ENCODE results near the gene SPSB4. TPM values are rescaled to one million over a fixed set of nuclear protein-coding genes. Genes with fewer than 3 reads are reported as not detected.

Gene SPSB4
- total RNA-seq, 1 donor = not detected

DNA sequence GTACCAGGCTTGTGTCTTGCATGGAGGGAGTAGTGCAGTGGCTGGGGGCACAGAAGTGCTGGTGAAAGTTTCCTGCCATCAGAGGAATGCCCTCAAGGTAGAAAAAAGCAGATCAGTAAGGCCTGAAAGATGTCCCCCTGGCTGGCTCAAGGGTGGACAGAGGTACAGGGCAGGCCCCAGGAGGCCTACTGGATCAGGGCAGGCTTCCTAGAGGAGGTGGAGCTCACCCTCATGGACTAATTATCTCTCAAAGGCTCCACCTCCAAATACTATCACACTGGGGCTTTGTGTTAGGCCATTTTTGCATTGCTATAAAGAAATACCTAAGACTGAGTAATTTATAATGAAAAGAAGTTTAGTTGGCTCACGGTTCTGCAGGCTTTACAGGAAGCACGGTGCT lies 7.8 kb downstream of the SPSB4 start:
- H3K4me3 ChIP-seq (ENCODE audit: insufficient read depth, low read length) = no peak overlapping the region
- no peaks in the 10 kb centered on the region for H3K36me3 ChIP-seq (ENCODE audit: insufficient read depth, low read length)
- H2AFZ ChIP-seq (ENCODE audit: low read length) = no peak overlapping the region
- TF ChIP-seq, protein P1, sequence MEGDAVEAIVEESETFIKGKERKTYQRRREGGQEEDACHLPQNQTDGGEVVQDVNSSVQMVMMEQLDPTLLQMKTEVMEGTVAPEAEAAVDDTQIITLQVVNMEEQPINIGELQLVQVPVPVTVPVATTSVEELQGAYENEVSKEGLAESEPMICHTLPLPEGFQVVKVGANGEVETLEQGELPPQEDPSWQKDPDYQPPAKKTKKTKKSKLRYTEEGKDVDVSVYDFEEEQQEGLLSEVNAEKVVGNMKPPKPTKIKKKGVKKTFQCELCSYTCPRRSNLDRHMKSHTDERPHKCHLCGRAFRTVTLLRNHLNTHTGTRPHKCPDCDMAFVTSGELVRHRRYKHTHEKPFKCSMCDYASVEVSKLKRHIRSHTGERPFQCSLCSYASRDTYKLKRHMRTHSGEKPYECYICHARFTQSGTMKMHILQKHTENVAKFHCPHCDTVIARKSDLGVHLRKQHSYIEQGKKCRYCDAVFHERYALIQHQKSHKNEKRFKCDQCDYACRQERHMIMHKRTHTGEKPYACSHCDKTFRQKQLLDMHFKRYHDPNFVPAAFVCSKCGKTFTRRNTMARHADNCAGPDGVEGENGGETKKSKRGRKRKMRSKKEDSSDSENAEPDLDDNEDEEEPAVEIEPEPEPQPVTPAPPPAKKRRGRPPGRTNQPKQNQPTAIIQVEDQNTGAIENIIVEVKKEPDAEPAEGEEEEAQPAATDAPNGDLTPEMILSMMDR (IDR thresholded peaks at IDR 0.05; ENCODE audit: extremely low read depth, low read depth, low read length) = no peak
- no peak overlapping the region for H3K4me2 ChIP-seq (ENCODE audit: insufficient read depth, low read length)
- H3K79me2 ChIP-seq (ENCODE audit: insufficient read depth, low read length) = no peaks in the 10 kb centered on the region
- DNase-seq (ENCODE audit: insufficient read length, low spot score, missing footprints) = peak; percentile 77
- peaks cover 17% of the 10 kb centered on the region for H3K27me3 ChIP-seq (ENCODE audit: insufficient read depth, low read length)
- no peaks in the 10 kb centered on the region for H3K4me1 ChIP-seq (ENCODE audit: insufficient read depth, low read length)
- no peak overlapping the region for H3K27ac ChIP-seq (ENCODE audit: low read depth, low read length)
- no peaks in the 10 kb centered on the region for H3K9me3 ChIP-seq (ENCODE audit: low read depth, low read length)
- no peaks in the 10 kb centered on the region for H4K20me1 ChIP-seq (ENCODE audit: insufficient read depth, low read length)

- Histone ChIP-seq H2AFZ (ENCODE audit: low read length) (no peak overlapping the region), H3K27ac (ENCODE audit: low read depth, low read length) (no peak overlapping the region), H3K27me3 (ENCODE audit: insufficient read depth, low read length) (peaks cover 16% of the 10 kb centered on the region), H3K79me2 (ENCODE audit: insufficient read depth, low read length) (no peaks in the 10 kb centered on the region), H3K4me1 (ENCODE audit: insufficient read depth, low read length) (no peaks in the 10 kb centered on the region), H3K36me3 (ENCODE audit: insufficient read depth, low read length) (no peaks in the 10 kb centered on the region), H4K20me1 (ENCODE audit: insufficient read depth, low read length) (no peaks in the 10 kb centered on the region), H3K4me3 (ENCODE audit: insufficient read depth, low read length) (no peak overlapping the region), H3K4me2 (ENCODE audit: insufficient read depth, low read length) (no peak overlapping the region), H3K9me3 (ENCODE audit: low read depth, low read length) (no peaks in the 10 kb centered on the region)
- DNase-seq (ENCODE audit: insufficient read length, low spot score, missing footprints) = no peak
- TF ChIP-seq, protein P1 (IDR thresholded peaks at IDR 0.05; ENCODE audit: extremely low read depth, low read depth, low read length) = no peak
Measured at GRCh38 chr3:141059816-141060215, 8.7 kb downstream of the SPSB4 start.

GRCh38 chr3:141060327-141060726 lies 9.2 kb downstream of the SPSB4 start:
- TF ChIP-seq, protein P1 (IDR thresholded peaks at IDR 0.05; ENCODE audit: extremely low read depth, low read depth, low read length) = no peak
- no peak for DNase-seq (ENCODE audit: insufficient read length, low spot score, missing footprints)
- no peak overlapping the region for H3K27ac ChIP-seq (ENCODE audit: low read depth, low read length)
- H3K4me3 ChIP-seq (ENCODE audit: insufficient read depth, low read length) = no peak overlapping the region
- no peaks in the 10 kb centered on the region for H3K36me3 ChIP-seq (ENCODE audit: insufficient read depth, low read length)
- no peaks in the 10 kb centered on the region for H3K79me2 ChIP-seq (ENCODE audit: insufficient read depth, low read length)
- H4K20me1 ChIP-seq (ENCODE audit: insufficient read depth, low read length) = no peaks in the 10 kb centered on the region
- H3K4me1 ChIP-seq (ENCODE audit: insufficient read depth, low read length) = no peaks in the 10 kb centered on the region
- no peak overlapping the region for H3K4me2 ChIP-seq (ENCODE audit: insufficient read depth, low read length)
- H3K9me3 ChIP-seq (ENCODE audit: low read depth, low read length) = no peaks in the 10 kb centered on the region
- H3K27me3 ChIP-seq (ENCODE audit: insufficient read depth, low read length) = peaks cover 21% of the 10 kb centered on the region
- H2AFZ ChIP-seq (ENCODE audit: low read length) = no peak overlapping the region

- H2AFZ ChIP-seq (ENCODE audit: low read length) = no peak overlapping the region
- no peak overlapping the region for H3K4me3 ChIP-seq (ENCODE audit: insufficient read depth, low read length)
- H3K4me1 ChIP-seq (ENCODE audit: insufficient read depth, low read length) = no peaks in the 10 kb centered on the region
- H3K27me3 ChIP-seq (ENCODE audit: insufficient read depth, low read length) = peaks cover 19% of the 10 kb centered on the region
- peak; percentile 26 for DNase-seq (ENCODE audit: insufficient read length, low spot score, missing footprints)
- no peak overlapping the region for H3K4me2 ChIP-seq (ENCODE audit: insufficient read depth, low read length)
- no peaks in the 10 kb centered on the region for H3K9me3 ChIP-seq (ENCODE audit: low read depth, low read length)
- no peak overlapping the region for H3K27ac ChIP-seq (ENCODE audit: low read depth, low read length)
- H3K79me2 ChIP-seq (ENCODE audit: insufficient read depth, low read length) = no peaks in the 10 kb centered on the region
- no peaks in the 10 kb centered on the region for H4K20me1 ChIP-seq (ENCODE audit: insufficient read depth, low read length)
- no peaks in the 10 kb centered on the region for H3K36me3 ChIP-seq (ENCODE audit: insufficient read depth, low read length)
- TF ChIP-seq, protein P1 (IDR thresholded peaks at IDR 0.05; ENCODE audit: extremely low read depth, low read depth, low read length) = no peak
Measured at GRCh38 chr3:141063831-141064230, 12.7 kb downstream of the SPSB4 start.

Data from osteoblast (primary cell).